ENCODE measurements around the gene ZNF300.
"Not testable (repeated sequence)": the region's sequence is repeated elsewhere in the genome, so short reads cannot be mapped to it uniquely, and the experiment has no call there.

ZNF300 gene

DNA sequence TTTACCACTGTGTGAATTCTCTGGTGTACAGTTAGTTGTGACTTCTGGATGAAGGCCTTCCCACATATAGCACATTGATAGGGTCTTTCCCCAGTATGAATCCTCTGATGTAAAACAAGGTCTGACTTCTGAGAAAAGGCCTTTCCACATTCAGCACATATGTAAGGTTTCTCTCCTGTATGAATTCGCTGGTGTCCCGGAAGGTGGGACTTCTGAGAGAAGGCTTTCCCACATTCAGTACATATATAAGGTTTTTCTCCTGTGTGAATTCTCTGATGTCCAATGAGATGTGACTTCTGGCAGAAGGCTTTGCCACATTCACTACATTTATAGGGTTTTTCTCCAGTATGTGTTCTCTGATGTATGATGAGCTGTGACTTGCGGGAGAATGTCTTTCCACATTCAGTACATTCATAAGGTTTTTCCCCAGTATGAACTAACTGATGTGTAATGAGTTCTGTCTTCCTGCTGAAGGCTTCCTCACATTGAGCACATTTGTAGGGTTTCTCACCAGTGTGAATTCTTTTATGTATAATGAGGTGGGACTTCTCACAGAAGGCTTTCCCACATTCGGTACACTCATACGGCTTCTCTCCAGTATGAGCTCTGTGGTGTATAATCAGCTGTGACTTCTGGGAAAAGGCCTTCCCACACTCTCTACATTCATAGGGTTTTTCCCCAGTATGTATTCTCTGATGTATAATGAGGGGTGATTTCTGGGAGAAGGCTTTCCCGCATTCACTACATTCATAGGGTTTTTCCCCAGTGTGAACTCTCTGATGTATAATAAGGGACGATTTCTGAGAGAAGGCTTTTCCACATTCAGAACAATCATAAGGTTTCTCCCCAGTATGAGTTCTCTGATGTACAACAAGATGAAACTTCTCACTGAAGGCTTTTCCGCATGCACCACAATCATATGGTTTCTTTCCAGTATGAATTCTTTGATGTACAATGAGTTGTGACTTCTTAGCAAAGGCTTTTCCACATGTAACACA lies 9.1 kb downstream of the ZNF300 start:
- H3K4me2 ChIP-seq (ENCODE audit: low read length) = no peak overlapping the region
- no peak overlapping the region for H2AK5ac ChIP-seq (ENCODE audit: low read length)
- DNase-seq = peak; percentile 14
- no peak overlapping the region for H3K4ac ChIP-seq (ENCODE audit: low read depth, low read length)
- no peaks in the 10 kb centered on the region for H3K4me1 ChIP-seq (ENCODE audit: control insufficient read depth, low read depth, low read length)
- H3K18ac ChIP-seq (ENCODE audit: low read length) = no peak overlapping the region
- no CpG with 5 or more reads among the region's 8 CpGs for WGBS (ENCODE audit: extremely low coverage, insufficient coverage, low lambda C conversion rate)
- no peak overlapping the region for H2BK120ac ChIP-seq (ENCODE audit: low read depth, low read length)
- H4K8ac ChIP-seq (ENCODE audit: low read depth, low read length) = no peak overlapping the region
- H3K27me3 ChIP-seq (ENCODE audit: insufficient read depth, low read length, poor library complexity) = peaks cover 2% of the 10 kb centered on the region
- no peak overlapping the region for H2BK15ac ChIP-seq (replicated peaks; ENCODE audit: low read depth)
- H2BK5ac ChIP-seq (ENCODE audit: low read length) = no peak overlapping the region
- no peak overlapping the region for H3K23ac ChIP-seq (ENCODE audit: low read length)
- peaks cover 3% of the 10 kb centered on the region for H3K36me3 ChIP-seq (ENCODE audit: control insufficient read depth, insufficient read depth, low read length)
- no peak overlapping the region for H3K4me3 ChIP-seq (ENCODE audit: low read length)
- no peak overlapping the region for H3K56ac ChIP-seq (ENCODE audit: low read length)
- no peak overlapping the region for H3K27ac ChIP-seq (ENCODE audit: low read depth, low read length)
- no peak overlapping the region for H4K5ac ChIP-seq (ENCODE audit: low read length)
- no peaks in the 10 kb centered on the region for H3K79me1 ChIP-seq (ENCODE audit: low read length)
- H3K79me2 ChIP-seq (ENCODE audit: control insufficient read depth, insufficient read depth, low read length) = no peaks in the 10 kb centered on the region
- no peak overlapping the region for H3K9ac ChIP-seq (ENCODE audit: low read length)

- H2BK120ac ChIP-seq (ENCODE audit: low read depth, low read length) = no peak overlapping the region
- no peak overlapping the region for H2AK5ac ChIP-seq (ENCODE audit: low read length)
- H3K79me1 ChIP-seq (ENCODE audit: low read length) = no peaks in the 10 kb centered on the region
- H3K36me3 ChIP-seq (ENCODE audit: control insufficient read depth, insufficient read depth, low read length) = no peaks in the 10 kb centered on the region
- H3K4me3 ChIP-seq (ENCODE audit: low read length) = no peak overlapping the region
- H3K4ac ChIP-seq (ENCODE audit: low read depth, low read length) = no peak overlapping the region
- no peak overlapping the region for H2BK5ac ChIP-seq (ENCODE audit: low read length)
- no peak overlapping the region for H3K23ac ChIP-seq (ENCODE audit: low read length)
- H3K4me1 ChIP-seq (ENCODE audit: control insufficient read depth, low read depth, low read length) = no peaks in the 10 kb centered on the region
- no peaks in the 10 kb centered on the region for H3K79me2 ChIP-seq (ENCODE audit: control insufficient read depth, insufficient read depth, low read length)
- H3K56ac ChIP-seq (ENCODE audit: low read length) = no peak overlapping the region
- no peak overlapping the region for H3K27ac ChIP-seq (ENCODE audit: low read depth, low read length)
- H4K5ac ChIP-seq (ENCODE audit: low read length) = no peak overlapping the region
- H3K9ac ChIP-seq (ENCODE audit: low read length) = no peak overlapping the region
- no peak overlapping the region for H4K8ac ChIP-seq (ENCODE audit: low read depth, low read length)
- H2BK15ac ChIP-seq (replicated peaks; ENCODE audit: low read depth) = no peak overlapping the region
- H3K18ac ChIP-seq (ENCODE audit: low read length) = no peak overlapping the region
- DNase-seq = no peak
- H3K27me3 ChIP-seq (ENCODE audit: insufficient read depth, low read length, poor library complexity) = no peaks in the 10 kb centered on the region
- H3K4me2 ChIP-seq (ENCODE audit: low read length) = no peak overlapping the region
Measured at GRCh38 chr5:150879358-150879757, 25.4 kb downstream of the ZNF300 start.

DNA sequence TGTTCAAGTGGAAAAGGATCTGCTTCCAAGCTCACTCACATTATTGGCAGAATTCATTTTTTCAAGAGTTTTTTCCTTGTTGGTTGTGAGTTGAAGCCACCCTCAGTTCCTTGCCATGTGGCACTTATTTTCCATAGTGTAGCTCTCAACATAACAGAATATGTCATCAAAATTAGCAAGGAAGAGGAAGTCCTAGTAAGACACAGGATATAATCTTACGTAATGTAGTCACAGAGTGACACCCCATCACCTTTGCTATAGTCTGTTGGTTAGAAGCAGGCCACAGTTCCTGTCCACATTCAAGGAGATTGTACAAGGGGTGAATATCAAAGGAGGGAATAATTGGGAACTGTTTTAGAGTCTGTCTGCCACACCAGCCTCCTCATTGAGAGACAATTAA lies 42.7 kb downstream of the ZNF300 start:
- WGBS (ENCODE audit: extremely low coverage, insufficient coverage, low lambda C conversion rate) = no CpG with 5 or more reads among the region's 1 CpG
- Histone ChIP-seq H3K4ac (ENCODE audit: low read depth, low read length) (no peak overlapping the region), H3K4me1 (ENCODE audit: control insufficient read depth, low read depth, low read length) (no peaks in the 10 kb centered on the region), H2AK5ac (ENCODE audit: low read length) (no peak overlapping the region), H3K56ac (ENCODE audit: low read length) (no peak overlapping the region), H2BK5ac (ENCODE audit: low read length) (no peak overlapping the region), H3K4me2 (ENCODE audit: low read length) (no peak overlapping the region), H3K36me3 (ENCODE audit: control insufficient read depth, insufficient read depth, low read length) (no peaks in the 10 kb centered on the region), H4K5ac (ENCODE audit: low read length) (no peak overlapping the region), H2BK15ac (replicated peaks; ENCODE audit: low read depth) (no peak overlapping the region), H3K79me1 (ENCODE audit: low read length) (no peaks in the 10 kb centered on the region), H3K27ac (ENCODE audit: low read depth, low read length) (no peak overlapping the region), H3K18ac (ENCODE audit: low read length) (no peak overlapping the region), H3K23ac (ENCODE audit: low read length) (no peak overlapping the region), H3K9ac (ENCODE audit: low read length) (no peak overlapping the region), H2BK120ac (ENCODE audit: low read depth, low read length) (no peak overlapping the region), H4K8ac (ENCODE audit: low read depth, low read length) (no peak overlapping the region), H3K4me3 (ENCODE audit: low read length) (no peak overlapping the region), H3K79me2 (ENCODE audit: control insufficient read depth, insufficient read depth, low read length) (no peaks in the 10 kb centered on the region), H3K27me3 (ENCODE audit: insufficient read depth, low read length, poor library complexity) (no peaks in the 10 kb centered on the region)
- no peak for DNase-seq

- no peak overlapping the region for H2BK120ac ChIP-seq (ENCODE audit: low read depth, low read length)
- no peaks in the 10 kb centered on the region for H3K79me2 ChIP-seq (ENCODE audit: control insufficient read depth, insufficient read depth, low read length)
- no peak overlapping the region for H3K4ac ChIP-seq (ENCODE audit: low read depth, low read length)
- H3K23ac ChIP-seq (ENCODE audit: low read length) = no peak overlapping the region
- no peak overlapping the region for H2AK5ac ChIP-seq (ENCODE audit: low read length)
- no peaks in the 10 kb centered on the region for H3K27me3 ChIP-seq (ENCODE audit: insufficient read depth, low read length, poor library complexity)
- H2BK15ac ChIP-seq (replicated peaks; ENCODE audit: low read depth) = no peak overlapping the region
- H4K5ac ChIP-seq (ENCODE audit: low read length) = no peak overlapping the region
- no peak overlapping the region for H3K4me2 ChIP-seq (ENCODE audit: low read length)
- no peak overlapping the region for H3K18ac ChIP-seq (ENCODE audit: low read length)
- no peak overlapping the region for H3K27ac ChIP-seq (ENCODE audit: low read depth, low read length)
- H4K8ac ChIP-seq (ENCODE audit: low read depth, low read length) = no peak overlapping the region
- H3K4me3 ChIP-seq (ENCODE audit: low read length) = no peak overlapping the region
- no peaks in the 10 kb centered on the region for H3K36me3 ChIP-seq (ENCODE audit: control insufficient read depth, insufficient read depth, low read length)
- H3K9ac ChIP-seq (ENCODE audit: low read length) = no peak overlapping the region
- no CpG with 5 or more reads among the region's 2 CpGs for WGBS (ENCODE audit: extremely low coverage, insufficient coverage, low lambda C conversion rate)
- H2BK5ac ChIP-seq (ENCODE audit: low read length) = no peak overlapping the region
- H3K79me1 ChIP-seq (ENCODE audit: low read length) = no peaks in the 10 kb centered on the region
- H3K4me1 ChIP-seq (ENCODE audit: control insufficient read depth, low read depth, low read length) = no peaks in the 10 kb centered on the region
- no peak overlapping the region for H3K56ac ChIP-seq (ENCODE audit: low read length)
- DNase-seq = no peak
Measured at GRCh38 chr5:150860246-150860821, 44.4 kb downstream of the ZNF300 start.

DNA sequence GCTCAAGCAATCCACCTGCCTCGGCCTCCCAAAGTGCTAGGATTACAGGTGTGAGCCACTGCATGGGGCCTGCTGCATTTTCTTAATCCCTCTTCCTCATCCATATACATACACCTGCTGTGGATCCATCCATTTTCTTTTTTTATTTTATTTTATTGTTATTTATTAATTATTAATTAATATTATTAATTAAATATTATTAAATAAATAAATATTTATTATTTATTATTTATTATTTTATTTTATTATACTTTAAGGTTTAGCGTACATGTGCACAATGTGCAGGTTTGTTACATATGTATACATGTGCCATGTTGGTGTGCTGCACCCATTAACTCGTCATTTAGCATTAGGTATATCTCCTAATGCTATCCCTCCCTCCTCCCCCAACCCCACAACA lies 48.1 kb downstream of the ZNF300 start:
- not testable (repeated sequence) for H4K8ac ChIP-seq (ENCODE audit: low read depth, low read length); H3K36me3 ChIP-seq (ENCODE audit: control insufficient read depth, insufficient read depth, low read length)

More for the DNA sequence above, 48.1 kb downstream of the ZNF300 start:
- H3K79me2 ChIP-seq (ENCODE audit: control insufficient read depth, insufficient read depth, low read length); H2BK15ac ChIP-seq (replicated peaks; ENCODE audit: low read depth); H2BK120ac ChIP-seq (ENCODE audit: low read depth, low read length); H2BK5ac ChIP-seq (ENCODE audit: low read length); H3K4ac ChIP-seq (ENCODE audit: low read depth, low read length); H3K23ac ChIP-seq (ENCODE audit: low read length); H4K5ac ChIP-seq (ENCODE audit: low read length); H3K18ac ChIP-seq (ENCODE audit: low read length); H3K56ac ChIP-seq (ENCODE audit: low read length); H3K27me3 ChIP-seq (ENCODE audit: insufficient read depth, low read length, poor library complexity); H3K4me2 ChIP-seq (ENCODE audit: low read length); H3K4me1 ChIP-seq (ENCODE audit: control insufficient read depth, low read depth, low read length); H3K79me1 ChIP-seq (ENCODE audit: low read length); H2AK5ac ChIP-seq (ENCODE audit: low read length); H3K4me3 ChIP-seq (ENCODE audit: low read length); H3K27ac ChIP-seq (ENCODE audit: low read depth, low read length); DNase-seq; H3K9ac ChIP-seq (ENCODE audit: low read length): not testable (repeated sequence)
- WGBS (ENCODE audit: extremely low coverage, insufficient coverage, low lambda C conversion rate) = no CpG with 5 or more reads among the region's 3 CpGs

Data from mesendoderm (in vitro differentiated cells).